H1 (cell line): Measurements from ENCODE around the gene ABCC2. TPM values are rescaled to one million over a fixed set of nuclear protein-coding genes. Genes with fewer than 3 reads are reported as not detected.

ENCODE experiments used
- BCL11A ChIP-seq, 2 experiments: IDR thresholded peaks; one replicate each; pipeline ENCODE4 v1.6.1; 2011; ENCODE audit warnings: low read depth in 2 of 2, low read length in 2 of 2, mild to moderate bottlenecking in 2 of 2
- HDAC2 ChIP-seq, 2 experiments: fragments of 300-600 bp in 1 of 2; sonication (generic) in 1 of 2; IDR thresholded peaks; 2 replicates each; pipeline ENCODE4 v1.6.1; 2011 to 2012; ENCODE audit warnings: low read depth in 2 of 2, low read length in 2 of 2, mild to moderate bottlenecking in 2 of 2, moderate library complexity in 2 of 2, borderline replicate concordance in 1 of 2, inconsistent platforms in 1 of 2
- JUN ChIP-seq: IDR thresholded peaks from 2 replicates; pipeline ENCODE4 v1.6.1; 2011; ENCODE audit warnings: low read depth, mild to moderate bottlenecking, improper control_type of control experiment, low read length
- polyA plus RNA-seq, 7 experiments: library from polyadenylated mRNA; depleted of rRNA in 3 of 7; stranded (reverse) in 5 of 7; unstranded in 2 of 7; fragments of >200 nt in 5 of 7; fragments of 200-250 nt in 2 of 7; gene quantifications; 1 replicate in 5 of 7; 2 replicates in 1 of 7; 4 replicates in 1 of 7; pipeline versions ENCODE4 v1.2.1 to v1.2.3, GENCODE V29; 2011 to 2013; ENCODE audit warnings: missing spikeins in 2 of 7, mixed read lengths in 2 of 7
- total RNA-seq: library from RNA; stranded (reverse); fragmentation: NEBNext Ultra II Directional; extraction: Animal tissue kit (Norgen Biotek cat#: 25700); gene quantifications from 2 replicates; pipeline ENCODE4 v1.2.1, GENCODE V29; 2021

ABCC2 gene
- total and polyA plus RNA-seq, 2 of the 8 experiments (the other 6 are each of a cell fraction or from before 2014, with no cell fraction given): 0.74 to 1.1 TPM

- TF ChIP-seq HDAC2 (IDR thresholded peaks at IDR 0.05; ENCODE audit: borderline replicate concordance in 1 of 2, low read depth in 2 of 2, low read length in 2 of 2): no peak
- no peak for TF ChIP-seq BCL11A (IDR thresholded peaks at IDR 0.05; ENCODE audit: low read depth in 2 of 2, low read length in 2 of 2)
- TF ChIP-seq JUN: no peak
These were observed 27.0 kb downstream of the ABCC2 start (continued) for GRCh38 chr10:99809481-99809880.
